Hepatic stellate cell (primary cell): ENCODE data around the gene ZDHHC14.
A peak's percentile ranks its signal among the peaks of the same experiment; 100 is the strongest.
"Not testable (repeated sequence)": the region's sequence is repeated elsewhere in the genome, so short reads cannot be mapped to it uniquely, and the experiment has no call there.

Experiments
- DNase-seq: peaks from one replicate; pipeline ENCODE4 v3.0.0; 2011; ENCODE audit warnings: low spot score

ZDHHC14 gene

GRCh38 chr6:157445277-157446009, 64.5 kb downstream of the ZDHHC14 start:
- no peak for DNase-seq

GRCh38 chr6:157447735-157448134, 66.7 kb downstream of the ZDHHC14 start:
- no peak for DNase-seq

DNA sequence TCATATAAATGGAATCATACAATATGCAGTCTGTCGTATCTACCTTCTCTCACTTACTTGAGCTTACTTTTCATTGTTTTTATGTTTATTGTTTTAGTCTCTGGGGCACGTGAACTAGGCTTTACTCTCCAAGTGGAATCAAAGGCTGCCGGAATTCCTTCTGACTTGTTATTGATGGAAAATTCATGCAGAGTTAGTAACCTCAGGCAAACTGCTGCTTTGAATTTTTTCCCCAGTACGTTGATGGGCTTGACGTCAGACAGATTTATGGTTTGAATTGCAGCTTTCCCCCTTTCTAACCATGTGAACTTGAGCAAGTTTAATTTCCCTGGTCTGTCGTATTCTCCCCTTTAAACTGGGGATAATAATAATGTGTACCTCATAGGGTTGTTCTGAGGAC, 68.6 kb downstream of the ZDHHC14 start:
- DNase-seq, result no peak

DNA sequence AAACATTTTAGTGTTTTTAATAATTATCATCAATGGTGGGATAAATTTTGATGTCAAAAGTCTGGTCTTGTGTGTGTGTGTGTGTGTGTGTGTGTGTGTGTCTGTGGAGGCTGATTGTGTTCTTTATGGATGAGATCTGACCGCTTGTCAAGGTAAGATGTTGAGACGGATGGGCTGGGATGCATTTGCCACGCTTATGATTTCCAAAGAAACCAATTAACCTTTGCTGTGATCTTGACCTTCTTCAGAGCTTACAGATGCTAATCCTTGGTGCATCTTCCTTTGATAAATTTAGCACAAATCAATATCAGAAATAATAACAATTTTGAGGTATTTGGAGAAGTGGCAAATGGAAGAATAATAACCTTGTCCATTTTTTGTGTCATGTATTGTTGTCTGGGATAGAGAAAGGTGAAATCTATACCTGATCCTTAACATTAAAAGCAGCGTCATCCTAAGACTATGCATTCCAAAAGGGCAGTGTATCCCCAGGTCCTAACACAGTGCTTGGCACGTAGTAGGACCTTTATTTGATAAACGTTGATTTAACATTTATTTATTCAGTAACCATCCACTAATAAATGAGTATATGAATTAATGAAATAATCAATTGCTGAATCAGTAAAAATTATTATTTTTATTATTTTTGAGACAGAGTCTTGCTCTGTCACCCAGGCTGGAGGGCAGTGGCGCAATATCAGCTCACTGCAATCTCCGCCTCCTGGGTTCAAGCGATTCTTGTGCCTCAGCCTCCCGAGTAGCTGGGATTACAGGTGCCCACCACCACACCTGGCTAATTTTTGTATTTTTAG, 70.1 kb downstream of the ZDHHC14 start:
- DNase-seq, result no peak

DNA sequence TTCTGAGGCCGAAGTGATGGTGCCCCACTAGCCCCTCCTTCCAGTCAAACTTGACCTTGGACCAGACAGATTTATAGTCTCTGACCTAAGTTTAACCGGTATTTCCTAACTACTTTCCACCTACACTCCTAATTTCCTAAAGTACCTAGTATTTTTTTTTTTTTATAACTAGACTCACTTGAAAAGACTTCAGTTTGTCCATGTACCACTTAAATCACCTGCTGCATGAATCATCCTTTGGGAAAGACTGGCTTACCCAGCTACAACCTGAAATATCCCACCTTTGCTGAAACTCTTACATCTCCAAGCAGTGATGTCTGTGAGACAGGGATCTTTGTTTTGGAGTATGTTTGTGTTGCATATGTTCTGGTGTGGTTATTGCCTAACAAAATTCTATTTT, 71.1 kb downstream of the ZDHHC14 start:
- no peak for DNase-seq

GRCh38 chr6:157453131-157453530, 72.1 kb downstream of the ZDHHC14 start:
- DNase-seq, result no peak

GRCh38 chr6:157453978-157454377, 73.0 kb downstream of the ZDHHC14 start:
- DNase-seq, result no peak

DNA sequence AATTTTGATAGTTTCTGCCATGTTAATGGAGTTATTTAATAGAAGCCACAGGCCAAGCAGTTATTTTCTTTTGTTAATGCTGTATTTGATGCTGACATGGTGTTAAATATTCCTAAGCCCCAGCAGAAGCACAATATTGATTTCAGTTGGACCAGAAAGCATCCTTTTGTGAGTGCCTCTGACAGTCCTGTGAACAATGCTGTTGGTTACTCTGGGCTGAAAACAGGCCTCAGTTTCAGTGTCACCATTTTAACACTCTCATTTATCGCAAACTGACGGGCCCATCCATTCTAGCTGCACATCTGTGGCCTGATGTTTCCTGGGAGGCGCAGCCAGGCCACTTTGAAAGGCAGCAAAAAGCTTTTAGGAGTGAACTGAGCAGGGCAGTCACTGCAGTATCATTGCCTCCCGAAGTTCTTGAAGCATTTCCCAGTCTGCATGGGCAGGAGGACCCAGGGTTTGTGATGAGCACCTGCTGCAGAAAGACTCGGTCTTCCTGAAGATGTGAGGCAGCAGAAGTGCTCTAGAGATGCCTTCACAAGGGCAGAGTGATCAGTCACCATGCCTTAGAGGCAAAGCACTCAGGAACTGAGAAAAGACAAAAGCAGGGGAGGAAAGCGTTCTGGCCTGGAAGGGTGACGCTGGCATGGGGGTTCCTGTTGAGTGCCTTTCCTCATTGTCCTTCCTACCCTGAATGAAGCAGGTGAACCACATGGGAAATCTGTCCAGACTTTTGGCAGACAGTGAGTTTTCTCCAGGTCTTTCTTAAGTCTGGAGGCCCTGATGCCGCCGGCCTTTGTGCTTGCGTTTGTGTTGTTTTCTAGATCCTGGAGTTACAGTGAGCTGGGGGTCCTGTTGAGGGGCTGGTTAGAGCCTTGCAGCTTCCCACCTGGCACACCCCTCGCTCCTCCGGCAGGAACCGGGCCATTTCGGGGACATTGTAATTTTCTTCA, 74.0 kb downstream of the ZDHHC14 start:
- DNase-seq, result no peak

- DNase-seq, result no peak
These were observed 74.9 kb downstream of the ZDHHC14 start for GRCh38 chr6:157455731-157456523.

- DNase-seq, result no peak
These were observed 75.5 kb downstream of the ZDHHC14 start for GRCh38 chr6:157456524-157456829.

- no peak for DNase-seq
These were observed 76.8 kb downstream of the ZDHHC14 start for GRCh38 chr6:157457787-157458186.

GRCh38 chr6:157459327-157459726, 78.3 kb downstream of the ZDHHC14 start:
- DNase-seq, result no peak

DNA sequence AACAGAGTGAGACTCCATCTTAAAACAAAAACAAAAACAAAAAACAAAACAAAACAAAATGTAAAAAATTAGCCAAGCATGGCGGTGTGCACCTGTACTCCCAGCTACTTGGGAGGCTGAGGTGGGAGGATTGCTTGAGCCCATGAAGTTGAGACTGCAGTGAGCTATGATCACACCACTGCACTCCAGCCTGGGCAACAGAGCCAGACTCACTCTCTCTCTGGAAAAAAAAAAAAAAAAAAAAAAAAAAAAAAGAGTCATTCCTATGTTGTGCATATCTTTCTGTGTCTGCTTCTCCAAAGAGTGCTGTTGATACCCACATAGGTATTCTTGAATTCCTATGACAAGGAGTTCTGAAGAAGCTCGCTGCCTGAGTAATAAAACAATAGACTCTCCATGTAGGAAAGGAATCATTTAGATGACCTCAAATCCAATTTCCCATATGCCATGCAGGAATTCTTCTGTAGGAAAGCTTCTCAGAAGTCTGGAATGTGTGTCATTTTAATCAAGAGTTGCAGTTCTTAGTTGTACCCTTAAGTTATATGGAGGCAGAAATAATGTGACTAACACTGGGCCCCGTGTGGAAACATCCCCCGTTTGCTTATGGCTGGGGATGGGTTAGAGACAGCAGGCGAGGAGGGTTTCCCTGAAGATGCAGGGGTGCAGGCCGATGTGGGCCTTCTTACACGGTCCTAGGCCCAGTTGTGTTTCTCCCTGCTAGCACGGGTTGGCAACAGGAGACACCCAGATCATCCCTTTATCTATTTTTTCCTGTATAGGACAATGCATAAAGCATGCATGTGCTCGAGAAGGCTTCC, 79.4 kb downstream of the ZDHHC14 start:
- peak; percentile 19 for DNase-seq

- DNase-seq, result no peak
These were observed 80.3 kb downstream of the ZDHHC14 start for GRCh38 chr6:157461000-157461915.

DNA sequence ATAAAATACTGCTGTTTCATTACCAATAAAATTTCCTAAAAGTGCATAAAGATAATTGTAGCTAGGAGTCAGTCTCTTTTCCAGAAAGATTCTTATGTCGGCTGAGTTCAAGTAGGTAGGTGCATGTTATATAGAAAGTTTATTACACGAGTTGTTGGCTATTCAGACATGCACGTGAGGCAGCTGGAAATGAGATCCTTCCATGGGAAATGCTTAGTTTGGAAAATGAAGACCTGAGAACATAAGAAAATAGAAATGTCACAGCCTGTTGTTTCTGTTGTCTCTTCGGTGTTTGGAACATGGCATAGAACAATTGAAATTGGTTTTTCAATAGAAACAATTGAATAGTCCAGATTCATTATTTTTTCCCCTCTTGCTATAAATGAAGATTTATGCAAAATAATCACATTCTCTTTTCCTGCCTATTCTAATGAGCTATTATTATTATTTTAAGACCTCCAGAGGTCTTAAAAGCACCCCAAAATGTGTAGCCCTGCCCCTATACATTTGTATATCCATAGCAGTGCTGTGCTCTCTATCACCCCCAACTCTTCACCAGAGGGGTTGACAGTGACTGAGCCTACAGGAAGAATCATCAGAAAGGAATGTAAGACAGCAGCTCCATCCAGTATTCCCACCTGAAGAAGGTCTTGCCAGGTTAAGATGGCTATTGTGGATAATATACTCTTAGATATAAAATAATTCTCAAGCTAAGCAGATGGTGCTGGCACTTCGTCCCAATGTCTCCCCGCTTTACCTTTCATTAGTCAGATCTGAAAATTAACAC, 82.2 kb downstream of the ZDHHC14 start:
- DNase-seq, result no peak

- not testable (repeated sequence) for DNase-seq
These were observed 82.7 kb downstream of the ZDHHC14 start for GRCh38 chr6:157463743-157464135.

- DNase-seq, result no peak
These were observed 83.9 kb downstream of the ZDHHC14 start for GRCh38 chr6:157464653-157465535.

DNA sequence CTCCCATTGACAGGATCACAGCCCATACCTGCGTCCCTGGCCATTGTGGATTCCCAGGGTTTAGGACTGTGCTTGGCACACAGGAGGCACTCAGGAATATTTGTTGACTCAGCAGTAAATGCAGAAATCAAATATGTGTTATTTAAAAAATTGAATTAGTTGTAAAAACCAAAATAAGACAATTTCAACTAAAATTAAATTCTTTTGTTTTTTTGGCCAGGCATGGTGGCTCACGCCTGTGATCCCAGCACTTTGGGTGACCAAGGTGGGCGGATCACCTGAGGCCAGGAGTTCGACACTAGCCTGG, 85.3 kb downstream of the ZDHHC14 start:
- DNase-seq, result no peak
